Transverse colon (tissue), 4 donors: Measurements from ENCODE around the gene TECPR2.

Experiments used
- CTCF ChIP-seq, 5 experiments: fragments of 200-600 bp in 3 of 5; fragments of 450-650 bp in 2 of 5; sonication (generic) in 3 of 5; IDR thresholded peaks; 1 replicate in 2 of 5; 2 replicates in 3 of 5; pipeline ENCODE4 v1.5.1; 2016 to 2017; ENCODE audit warnings: antibody characterized with exemption in 5 of 5, inconsistent platforms in 3 of 5, mild to moderate bottlenecking in 2 of 5, moderate library complexity in 1 of 5
- EP300 ChIP-seq: sonication (generic); formaldehyde crosslinking; IDR thresholded peaks from one replicate; pipeline ENCODE4 v1.6.1; 2017; ENCODE audit warnings: antibody characterized with exemption, low read depth
- POLR2A ChIP-seq: fragments of 450-650 bp; IDR thresholded peaks from one replicate; pipeline ENCODE4 v1.6.1; 2016; ENCODE audit warnings: antibody characterized with exemption, mild to moderate bottlenecking, moderate library complexity
- POLR2AphosphoS5 ChIP-seq, 3 donors: sonication (generic); formaldehyde crosslinking; IDR thresholded peaks; one replicate each; pipeline ENCODE4 v1.6.1; 2016; ENCODE audit warnings: antibody characterized with exemption in 3 of 3

DNA sequence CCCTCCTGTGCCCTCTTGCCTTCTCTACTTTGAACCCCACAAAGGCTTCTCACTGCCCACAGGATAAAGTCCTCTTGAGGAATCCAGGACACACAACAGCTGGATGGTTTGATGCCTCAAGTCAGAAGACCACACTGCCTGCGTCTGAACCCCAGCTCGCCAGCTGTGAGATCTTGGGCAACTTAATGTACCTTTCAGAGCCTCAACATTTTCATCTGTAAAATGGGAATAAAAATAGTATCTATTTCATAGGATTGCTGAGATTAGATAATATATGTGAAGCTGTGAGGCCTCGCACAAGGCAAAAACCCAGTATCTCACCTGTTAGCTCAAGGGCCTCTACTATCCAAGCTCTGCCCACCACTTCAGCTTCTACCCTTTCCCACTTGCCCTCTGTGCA, 2.4 kb upstream of the TECPR2 start:
- TF ChIP-seq POLR2A (no peak), CTCF (IDR thresholded peaks at IDR 0.05) (no peak), POLR2AphosphoS5 (IDR thresholded peaks at IDR 0.05) (no peak), EP300 (no peak)
